Measurements from ENCODE around the gene WDR89.
"Not testable (repeated sequence)": the region's sequence is repeated elsewhere in the genome, so short reads cannot be mapped to it uniquely, and the experiment has no call there.

The WDR89 gene

DNA sequence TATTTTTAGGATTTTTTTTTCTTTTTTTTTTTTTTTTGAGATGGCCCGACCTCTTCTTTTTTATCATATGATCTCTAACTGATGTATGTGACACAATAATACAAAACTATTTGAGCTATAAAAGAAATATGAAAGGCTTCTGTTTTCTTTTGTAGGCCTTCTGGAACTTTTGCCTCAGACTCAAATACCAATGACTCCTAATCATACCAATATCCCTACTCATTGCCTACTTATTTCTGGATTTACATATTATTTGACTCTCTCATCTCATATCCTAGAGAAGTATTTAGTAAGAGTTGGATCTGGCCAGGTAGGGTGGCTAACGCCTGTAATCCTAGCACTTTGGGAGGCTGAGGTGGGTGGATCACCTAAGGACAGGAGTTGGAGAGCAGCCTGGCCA, 12.7 kb upstream of the WDR89 start:
- DNase-seq (ENCODE audit: low read depth), result peak; percentile 46

DNA sequence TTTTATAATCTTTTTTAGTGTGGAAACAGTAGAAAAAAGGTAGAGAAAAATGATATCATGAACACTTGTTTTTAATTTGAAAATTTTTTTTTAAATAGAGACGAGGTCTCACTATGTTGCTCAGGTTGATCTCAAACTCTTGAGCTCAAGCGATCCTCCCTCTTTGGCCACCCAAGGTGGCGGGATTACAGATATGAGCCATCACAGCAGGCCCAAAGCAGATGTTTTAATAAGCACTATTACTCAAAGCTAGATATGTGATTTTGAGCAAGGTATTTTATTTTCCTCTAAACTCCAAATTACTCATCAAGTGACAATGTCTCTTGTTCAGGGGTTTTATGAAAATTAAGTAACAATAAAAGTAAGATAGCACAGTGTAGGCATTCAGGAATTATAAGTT, 10.7 kb upstream of the WDR89 start:
- no peak for DNase-seq (ENCODE audit: low read depth)

DNA sequence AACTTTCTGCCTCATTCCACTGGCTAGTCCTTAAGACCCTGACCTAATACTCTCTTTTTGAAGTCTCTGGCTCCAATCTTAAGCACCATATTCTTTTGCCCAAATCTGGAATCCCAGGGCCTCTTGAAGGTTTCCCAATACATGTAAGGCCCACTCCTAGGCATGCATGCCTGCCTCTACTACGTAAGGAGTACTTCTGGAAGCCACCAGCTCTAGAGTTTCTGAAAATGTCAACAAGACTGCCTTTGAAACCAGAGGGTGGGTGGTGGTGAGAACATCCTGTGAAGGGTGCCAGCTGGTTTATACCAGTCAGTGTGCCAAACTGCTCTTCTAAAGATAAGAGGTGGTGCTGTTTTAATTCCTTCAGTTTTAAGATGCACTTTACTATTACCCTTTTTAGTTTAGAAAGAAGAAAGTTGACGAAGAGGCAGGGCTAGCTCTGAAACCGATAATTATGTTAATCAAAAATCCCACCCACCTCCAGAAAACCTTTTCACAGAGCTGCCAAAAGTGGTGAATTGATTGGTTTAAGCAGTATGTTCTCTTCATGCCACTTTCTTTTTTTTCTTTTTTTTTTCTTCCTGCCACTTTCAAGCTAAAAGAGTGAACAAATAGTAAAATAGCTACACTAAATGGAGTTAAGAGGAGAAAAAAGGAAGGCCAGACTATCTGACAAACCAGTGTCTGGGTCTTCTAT, 8.7 kb upstream of the WDR89 start:
- DNase-seq (ENCODE audit: low read depth), result no peak

DNA sequence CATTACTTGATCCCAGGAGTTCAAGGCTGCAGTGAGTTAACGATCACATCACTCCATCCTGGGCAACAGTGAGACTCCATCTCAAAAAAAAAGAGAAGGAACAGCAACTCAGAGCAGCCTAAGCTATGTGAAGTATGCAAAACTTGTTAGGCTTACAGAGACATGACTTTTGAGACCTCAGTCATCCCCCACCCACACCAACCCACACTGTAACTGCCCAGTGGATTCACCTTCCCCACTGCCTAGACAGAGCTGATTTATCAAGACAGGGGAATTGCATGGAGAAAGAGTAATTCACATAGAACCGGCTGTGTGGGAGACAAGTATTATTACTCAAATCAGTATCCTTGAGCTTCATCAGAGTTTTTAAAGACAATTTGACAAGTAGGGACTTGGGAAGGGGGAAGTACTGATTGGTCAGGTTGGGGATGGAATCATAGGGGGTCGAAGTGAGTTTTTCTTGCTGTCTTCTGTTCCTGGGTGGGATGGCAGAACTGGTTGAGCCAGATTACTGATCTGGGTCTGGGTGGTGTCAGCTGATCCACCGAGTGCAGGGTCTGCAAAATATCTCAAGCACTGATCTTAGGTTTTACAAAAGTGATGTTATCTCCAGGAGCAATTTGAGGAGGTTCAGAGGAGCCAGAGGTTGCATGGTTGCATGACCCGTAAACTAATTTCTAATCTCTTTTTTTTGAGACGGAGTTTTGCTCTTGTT, 6.2 kb upstream of the WDR89 start:
- DNase-seq (ENCODE audit: low read depth), result no peak

DNA sequence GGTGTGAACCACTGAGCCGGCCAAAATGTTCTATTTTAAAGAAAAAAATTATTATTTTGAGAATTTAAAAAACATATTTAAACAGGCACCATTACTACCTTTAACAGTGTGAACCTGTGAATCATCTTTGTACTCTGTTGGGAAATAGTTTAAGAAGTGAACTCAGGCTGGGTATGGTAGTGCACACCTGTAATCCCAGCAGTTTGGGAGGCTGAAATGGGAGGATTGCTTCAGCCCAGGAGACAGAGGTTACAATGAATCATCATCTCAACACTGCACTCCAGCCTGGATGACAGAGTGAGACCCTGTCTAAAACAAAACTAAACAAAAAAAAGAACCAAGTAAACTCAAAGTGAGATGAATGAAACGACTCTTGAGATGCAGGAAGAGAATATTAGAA, 3.1 kb upstream of the WDR89 start:
- no peak for DNase-seq (ENCODE audit: low read depth)

DNA sequence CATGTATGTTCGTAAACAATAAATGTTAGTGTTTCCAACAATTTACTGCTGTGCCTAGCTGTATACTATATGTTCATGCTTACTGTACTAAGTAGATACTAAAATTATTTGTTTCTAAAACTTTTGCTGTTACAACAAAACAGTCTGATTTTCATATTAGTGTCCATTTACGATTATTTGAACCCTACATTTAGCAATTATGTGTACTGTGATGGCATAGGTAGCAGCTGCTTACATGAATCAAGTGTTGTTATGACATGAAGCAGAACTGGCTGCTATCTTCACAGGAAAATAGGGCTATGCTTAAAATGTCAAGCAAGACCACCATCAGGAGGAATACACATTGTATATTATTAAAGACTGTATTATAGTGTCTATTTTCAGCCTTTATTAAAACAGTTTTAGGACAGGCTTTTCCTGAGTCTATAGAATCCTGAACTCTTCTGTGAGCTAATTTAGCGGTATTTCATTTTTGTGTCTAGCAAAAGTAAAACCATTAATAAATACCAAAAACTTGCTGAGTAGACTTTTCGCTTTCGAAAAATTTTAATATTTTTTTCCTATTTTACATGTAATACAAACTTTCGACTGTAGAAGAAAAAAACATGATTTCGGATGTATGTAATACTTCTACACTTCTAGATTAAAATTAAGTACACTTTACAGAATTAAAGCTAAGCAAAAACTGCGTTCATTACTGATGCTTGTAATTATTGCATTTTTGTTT, 1.1 kb upstream of the WDR89 start:
- no peak for DNase-seq (ENCODE audit: low read depth)

DNA sequence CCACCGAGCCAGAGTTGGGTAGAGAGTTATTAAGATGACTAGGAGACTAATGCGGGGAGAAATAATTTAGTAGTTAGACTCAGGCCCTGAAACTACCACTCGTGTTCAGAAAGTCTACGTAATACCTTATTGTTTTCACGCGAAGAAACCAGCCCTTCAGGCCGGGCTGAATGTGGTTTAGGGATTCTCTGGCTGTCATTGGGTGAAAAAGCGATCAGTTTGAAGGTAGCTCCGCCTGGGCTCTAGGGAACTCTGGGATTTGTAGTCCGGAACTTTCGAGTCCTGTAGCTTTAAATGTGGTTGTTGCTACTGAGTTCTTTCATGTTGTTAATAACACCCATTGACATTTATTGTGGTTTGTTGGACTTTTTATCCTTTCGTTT, 549 bp upstream of the WDR89 start:
- DNase-seq (ENCODE audit: low read depth), result peak; percentile 96

DNA sequence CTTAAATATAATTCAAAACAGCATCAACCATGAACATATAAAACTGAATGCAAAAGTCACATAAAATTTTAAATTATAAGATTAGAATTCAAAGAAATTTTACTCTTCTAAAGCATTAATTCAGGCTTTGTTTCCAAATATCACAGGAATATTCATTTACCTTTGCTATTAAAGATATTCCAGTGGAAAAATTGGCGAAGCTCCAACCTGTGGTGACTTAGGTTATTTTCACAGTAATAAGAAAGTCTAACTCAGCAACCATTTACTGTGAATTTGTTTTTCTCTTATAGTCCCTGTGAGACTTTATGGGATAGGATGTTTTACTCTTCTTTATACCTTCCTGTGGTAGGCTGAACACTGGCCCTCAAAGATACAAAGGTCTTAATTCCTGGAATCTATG, 3.2 kb downstream of the WDR89 start:
- DNase-seq (ENCODE audit: low read depth), result no peak

DNA sequence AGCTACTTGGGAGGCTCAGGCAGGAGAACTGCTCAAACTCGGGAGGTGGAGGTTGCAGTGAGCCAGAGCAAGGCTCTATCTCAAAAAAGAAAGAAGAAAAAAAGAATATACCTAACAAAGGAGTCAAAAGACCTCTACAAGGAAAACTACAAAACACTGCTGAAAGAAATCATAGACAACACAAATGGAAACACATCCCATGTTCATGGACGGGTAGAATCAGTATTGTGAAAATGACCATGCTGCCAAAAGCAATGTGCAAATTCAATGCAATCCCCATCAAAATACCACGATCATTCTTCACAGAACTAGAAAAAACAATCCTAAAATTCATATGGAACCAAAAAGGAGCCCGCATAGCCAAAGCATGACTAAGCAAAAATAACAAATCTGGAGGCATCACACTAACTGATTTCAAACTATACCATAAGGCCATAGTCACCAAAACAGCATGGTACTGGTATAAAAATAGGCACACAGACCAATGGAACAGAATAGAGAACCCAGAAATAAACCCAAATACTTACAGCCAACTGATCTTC, 5.5 kb downstream of the WDR89 start:
- DNase-seq (ENCODE audit: low read depth), result not testable (repeated sequence)

DNA sequence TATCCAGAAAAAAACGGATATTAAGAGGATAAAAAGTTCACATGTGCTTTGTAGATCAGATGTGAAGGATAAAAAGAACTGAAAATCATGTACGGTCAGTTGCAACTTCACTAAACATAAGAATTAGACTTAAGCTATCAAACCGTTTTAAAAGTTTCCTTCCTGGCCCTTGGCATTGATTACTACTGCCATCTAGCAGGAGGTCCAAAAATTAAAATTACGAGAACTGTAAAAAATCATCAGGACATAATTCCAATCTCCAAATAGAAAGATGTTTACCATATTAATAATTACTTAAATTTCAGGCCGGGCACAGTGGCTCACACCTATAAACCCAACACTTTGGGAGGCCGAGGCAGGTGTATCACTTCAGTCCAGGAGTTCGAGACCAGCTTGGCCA, 7.9 kb downstream of the WDR89 start:
- DNase-seq (ENCODE audit: low read depth), result no peak

DNA sequence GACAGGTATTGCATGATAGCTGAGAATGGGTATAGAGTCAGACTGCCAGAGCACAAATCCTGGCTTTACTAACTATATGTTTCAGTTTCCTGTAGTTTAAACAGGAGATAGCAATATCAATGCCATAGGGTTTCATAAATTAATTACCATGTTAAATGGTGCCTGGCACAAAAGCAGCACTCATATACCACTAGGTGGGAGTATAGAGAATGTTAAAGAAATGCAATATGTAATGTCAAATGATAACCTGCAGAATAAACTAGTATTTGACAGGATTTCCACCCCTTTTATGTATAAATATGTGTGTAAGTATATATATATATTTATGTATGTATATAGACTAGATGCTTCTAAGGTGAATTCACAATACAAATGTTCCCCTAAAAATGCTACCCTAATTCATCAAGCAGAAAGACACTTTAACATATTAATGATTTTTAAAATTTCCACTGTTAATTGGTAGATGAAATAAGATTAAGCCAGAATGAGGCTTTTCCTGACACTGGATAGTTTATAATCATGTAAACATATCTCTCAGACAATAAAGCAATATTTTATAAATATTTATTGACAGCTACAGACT, 8.6 kb downstream of the WDR89 start:
- no peak for DNase-seq (ENCODE audit: low read depth)

DNA sequence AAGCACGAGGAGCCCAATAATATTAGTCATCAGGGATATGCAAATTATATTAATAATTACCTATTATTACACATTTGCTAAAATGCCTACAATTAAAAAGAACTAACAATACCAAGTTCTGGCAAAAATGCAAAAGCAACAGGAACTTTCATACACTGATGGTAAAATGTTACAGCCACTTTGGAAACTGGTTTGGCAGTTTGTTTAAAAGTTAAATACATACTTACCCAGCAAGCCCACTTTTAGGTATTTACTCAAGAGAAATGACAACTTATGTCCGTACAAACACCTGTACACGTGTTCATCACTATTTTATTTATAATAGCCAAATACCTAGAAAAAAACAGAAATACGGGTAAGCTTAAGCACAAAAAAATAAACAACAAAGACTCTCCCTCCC, 17.0 kb downstream of the WDR89 start:
- no peak for DNase-seq (ENCODE audit: low read depth)

DNA sequence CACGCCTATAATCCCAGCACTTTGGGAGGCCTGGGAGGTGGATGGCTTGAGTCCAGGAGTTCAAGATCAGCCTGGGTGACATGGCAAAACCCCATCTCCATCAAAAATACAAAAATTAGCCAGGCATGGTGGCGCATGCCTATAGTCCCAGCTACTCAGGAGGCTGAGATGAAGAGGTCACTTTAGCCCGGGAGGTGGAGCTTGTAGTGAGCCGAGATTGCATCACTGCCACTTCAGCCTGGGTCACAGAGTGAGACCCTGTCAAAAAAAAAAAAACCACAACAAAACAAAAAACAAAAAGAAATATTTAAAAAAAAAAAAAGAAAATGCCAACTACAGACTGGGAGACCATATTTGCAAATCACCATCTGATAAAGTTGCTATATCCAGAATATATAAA, 17.5 kb downstream of the WDR89 start:
- no peak for DNase-seq (ENCODE audit: low read depth)

DNA sequence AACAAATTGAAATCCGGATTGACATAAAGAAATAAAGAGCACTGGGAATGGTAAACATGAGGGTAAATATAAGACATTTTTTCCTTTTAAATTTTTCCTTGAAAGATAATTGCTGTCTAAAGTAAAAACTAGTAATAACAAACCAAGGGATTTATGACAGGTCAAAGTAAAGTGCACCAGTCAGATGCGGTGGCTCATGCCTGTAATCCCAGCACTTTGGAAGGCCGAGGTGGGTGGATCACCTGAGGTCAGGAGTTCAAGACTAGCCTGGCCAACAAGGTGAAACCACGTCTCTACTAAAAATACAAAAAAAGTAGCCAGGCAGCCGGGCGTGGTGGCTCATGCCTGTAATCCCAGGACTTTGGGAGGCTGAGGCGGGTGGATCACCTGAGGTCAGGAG, 19.7 kb downstream of the WDR89 start:
- not testable (repeated sequence) for DNase-seq (ENCODE audit: low read depth)

DNA sequence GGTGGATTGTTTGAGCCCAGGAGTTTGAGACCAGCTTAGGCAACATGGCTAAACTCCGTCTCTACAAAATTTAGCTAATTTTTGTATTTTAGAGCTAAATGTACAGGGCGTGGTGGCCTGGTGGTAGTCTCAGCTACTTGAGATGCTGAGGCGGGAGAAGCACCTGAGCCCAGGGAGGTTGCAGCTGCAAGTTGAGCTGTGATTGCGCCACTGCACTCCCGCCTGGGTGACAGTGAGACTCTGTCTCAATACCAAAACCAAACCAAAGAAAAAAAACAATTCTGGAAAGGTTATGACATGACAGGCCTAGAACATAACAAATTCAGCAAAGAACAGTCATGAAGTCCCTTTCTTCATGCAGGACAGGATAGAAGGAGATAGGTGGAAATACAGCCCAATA, 25.7 kb downstream of the WDR89 start:
- DNase-seq (ENCODE audit: low read depth), result no peak

DNA sequence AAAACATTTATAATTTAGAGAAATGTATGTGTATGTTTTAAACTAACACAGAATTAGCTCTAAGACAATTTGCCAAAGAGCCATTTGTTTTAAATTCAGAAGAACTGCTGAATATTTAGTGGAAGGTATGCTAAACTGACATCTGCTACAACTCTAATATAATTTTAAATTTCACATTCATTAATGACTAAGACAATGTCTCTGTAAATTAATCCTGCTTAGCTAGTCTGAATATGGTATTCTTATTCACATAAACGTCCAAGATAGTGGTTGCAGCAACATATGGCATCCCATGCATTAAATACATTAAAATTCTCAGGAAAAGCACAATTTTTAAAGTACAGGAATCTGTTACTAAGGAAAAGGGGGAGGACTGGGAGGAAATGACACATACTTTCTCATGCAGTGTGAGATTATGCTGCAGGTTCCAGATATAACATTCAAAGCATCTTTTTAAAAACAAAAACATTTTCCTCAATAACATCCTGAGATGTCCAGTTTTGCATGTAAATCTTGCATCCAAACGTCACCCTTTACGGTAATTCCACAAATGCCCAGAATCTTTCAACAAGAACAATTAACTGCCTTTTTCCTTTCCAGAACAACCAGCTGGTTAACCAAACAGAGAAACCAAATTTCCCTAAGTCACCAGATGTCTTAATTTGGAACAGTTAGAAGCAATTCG, 26.9 kb downstream of the WDR89 start:
- peak; percentile 12 for DNase-seq (ENCODE audit: low read depth)

DNA sequence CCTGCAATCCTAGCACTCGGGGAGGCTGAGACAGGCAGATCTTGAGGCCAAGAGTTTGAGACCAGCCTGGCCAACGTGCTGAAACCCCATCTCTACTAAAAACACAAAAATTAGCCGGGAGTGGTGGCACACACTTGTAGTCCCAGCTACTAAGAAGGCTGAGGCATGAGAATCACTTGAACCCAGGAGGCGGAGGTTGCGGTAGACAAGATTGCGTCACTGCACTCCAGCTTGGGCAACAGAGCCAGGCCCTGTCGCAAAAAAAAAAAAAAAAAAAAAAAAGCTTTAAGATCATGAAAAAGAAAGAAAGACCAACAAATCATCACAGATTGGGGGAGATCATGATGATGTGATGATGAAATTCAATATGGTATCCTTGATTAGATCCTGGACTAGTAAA, 30.6 kb downstream of the WDR89 start:
- DNase-seq (ENCODE audit: low read depth), result no peak

DNA sequence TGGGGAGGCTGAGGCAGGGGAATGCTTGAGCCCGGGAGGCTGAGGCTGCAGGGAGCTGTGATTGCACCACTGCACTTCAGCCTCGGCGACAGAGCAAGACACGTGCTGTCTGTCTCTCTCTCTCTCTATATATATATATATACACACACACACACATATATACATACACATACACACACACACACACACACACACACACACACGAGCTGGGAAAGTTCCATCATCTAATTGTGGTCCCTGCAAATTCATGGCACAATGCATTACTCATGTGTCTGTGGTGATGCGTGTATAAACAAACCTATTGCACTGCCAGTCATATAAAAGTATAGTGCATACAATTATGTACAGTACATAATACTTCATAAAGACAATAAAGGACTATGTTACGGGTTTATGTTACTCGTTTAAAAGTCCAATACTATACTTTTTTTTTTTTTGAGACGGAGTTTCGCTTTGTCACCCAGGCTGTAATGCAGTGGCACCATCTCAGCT, 36.6 kb downstream of the WDR89 start:
- no peak for DNase-seq (ENCODE audit: low read depth)

DNA sequence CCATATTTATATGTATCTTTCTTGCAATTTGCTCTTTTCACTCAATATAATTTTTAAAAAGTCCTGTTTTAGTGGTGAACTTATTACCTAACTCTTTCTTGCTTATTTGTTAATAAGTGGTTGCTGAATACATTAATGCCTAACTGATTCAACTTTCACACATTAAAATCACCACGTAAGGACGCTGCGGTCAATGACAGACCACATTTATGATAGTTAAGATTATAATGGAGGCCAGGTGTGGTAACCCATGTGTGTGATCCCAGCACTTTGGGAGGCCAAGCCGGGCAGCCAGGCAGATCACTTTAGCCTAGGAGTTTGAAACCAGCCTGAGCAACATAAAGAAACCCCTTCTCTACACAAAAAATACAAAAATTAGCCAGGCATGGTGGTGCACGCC, 37.0 kb downstream of the WDR89 start:
- DNase-seq (ENCODE audit: low read depth), result no peak

DNA sequence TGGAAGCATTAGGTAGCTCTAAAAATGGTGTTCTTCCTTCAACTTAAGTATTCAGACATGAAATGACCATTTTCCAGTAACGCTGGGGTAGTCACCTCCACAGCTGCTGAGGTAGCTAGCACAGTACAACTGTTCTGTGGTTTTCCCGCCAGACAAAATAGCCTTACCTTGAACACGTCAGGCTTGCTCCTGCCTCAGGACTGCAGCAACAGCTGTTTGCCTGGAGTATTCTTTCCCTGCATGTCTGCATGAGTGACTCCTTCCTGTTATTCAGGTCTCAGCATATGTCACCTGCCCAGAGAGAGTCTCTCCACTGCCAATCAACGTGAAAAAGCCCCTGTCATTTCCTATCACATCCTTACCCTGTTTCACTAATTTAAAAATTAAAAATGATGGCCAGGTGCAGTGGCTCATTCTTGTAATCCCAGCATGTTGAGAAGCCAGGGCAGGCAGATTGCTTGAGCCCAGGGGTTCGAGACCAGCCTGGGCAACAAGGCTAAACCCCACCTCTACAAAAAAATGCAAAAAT, 37.9 kb downstream of the WDR89 start:
- DNase-seq (ENCODE audit: low read depth), result no peak

DNA sequence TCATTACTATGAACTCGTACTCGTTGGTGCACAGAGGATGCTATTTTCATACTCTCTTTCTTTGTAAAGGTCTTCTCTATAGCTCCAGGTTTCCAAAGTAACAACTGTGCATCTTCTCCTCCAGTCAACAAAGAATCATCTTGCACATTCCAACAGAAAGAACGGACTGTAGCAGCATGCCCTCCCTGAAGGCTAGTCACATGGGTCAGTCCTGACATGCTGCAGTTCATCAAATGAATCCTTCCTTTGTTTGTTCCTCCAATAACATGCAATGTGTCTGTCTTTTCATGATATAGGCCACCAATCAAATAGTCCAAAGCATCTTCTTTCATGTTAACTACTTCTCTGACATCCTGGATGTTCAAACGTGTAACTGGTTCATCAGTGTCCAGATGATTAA, 42.9 kb downstream of the WDR89 start:
- DNase-seq (ENCODE audit: low read depth), result no peak

Measured in stromal cell of bone marrow (primary cell).